HG03135 (cell line): ENCODE data around the gene KCNAB1.
"Not testable (repeated sequence)": the region's sequence is repeated elsewhere in the genome, so short reads cannot be mapped to it uniquely, and the experiment has no call there.

Experiments
- ATAC-seq: cut with Tn5 transposase; IDR thresholded peaks from one replicate; pipeline ENCODE4 v1.9.1; 2021; ENCODE audit warnings: mild to moderate bottlenecking, moderate library complexity; ENCODE audit not compliant: unreplicated experiment

The KCNAB1 gene

DNA sequence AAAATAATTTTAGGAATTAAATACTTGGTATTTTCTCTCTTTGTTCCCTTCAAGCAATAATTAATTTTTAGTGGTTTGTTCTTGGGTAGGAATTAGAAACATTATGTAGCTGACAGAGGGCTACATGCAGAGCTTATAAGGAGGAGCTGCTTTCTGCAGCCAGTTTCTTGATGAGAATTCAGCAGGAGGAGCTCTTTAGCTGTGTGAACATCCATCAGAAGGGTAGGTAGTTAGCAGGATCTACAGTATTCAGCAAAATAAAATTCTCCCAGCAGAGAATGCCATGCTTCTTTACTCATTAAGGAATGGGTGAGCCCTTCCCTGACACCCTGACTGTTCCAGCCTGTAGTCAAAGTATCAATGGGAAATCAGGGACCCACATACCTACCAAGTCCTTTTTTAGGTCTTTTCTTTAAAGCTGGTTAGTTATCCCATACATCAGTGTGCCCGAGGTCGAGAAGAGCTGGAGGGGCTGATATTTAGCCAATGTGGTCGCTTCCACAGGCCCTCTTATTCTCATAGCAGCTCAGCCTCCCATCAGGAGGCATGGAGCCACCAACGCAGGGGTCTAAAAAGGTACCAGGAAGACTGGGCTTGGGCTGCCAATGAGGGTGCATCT lies 54.0 kb downstream of the KCNAB1 start:
- no peak for ATAC-seq

- no peak for ATAC-seq
These were observed 55.2 kb downstream of the KCNAB1 start for GRCh38 chr3:156175570-156175969.

DNA sequence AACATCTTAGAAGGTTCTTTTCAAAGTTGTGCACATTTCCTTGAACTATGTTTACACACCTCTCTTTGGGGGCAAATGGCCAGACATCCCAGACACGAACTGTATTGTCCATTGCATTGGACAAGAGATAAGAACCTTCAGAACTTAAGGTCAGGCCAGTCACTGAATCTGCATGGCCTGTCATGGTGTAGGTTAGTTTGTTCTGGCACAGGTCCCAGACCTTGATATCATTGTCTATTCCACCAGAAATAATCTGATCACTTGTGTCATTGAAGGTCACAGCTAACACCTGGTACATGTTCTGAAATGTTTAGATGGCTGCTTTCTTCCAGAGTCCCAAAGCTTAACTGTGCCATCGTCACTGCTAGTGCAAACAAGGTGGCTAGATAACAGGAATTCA lies 55.7 kb downstream of the KCNAB1 start:
- ATAC-seq, result no peak

GRCh38 chr3:156176629-156177210 lies 56.3 kb downstream of the KCNAB1 start:
- no peak for ATAC-seq

GRCh38 chr3:156180077-156180476 lies 59.7 kb downstream of the KCNAB1 start:
- no peak for ATAC-seq

DNA sequence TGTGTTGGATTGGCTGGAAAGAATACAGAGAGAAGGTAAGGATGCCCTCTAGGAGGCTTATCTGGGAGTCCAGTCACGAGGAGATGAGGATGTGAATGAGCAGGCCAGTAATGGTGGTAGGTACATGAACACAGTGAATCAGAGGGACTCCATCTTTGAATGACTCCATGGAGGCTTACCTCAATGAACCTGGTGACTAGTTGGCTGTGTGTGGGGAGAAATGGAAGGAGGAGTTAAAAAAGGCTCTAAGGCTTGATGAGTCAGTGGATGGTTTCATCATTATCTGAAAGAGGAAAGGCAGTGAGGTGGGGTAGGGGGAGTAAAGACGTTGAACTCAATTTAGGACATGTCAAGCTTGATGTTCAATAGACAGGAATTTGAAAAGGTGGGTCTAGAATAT lies 61.1 kb downstream of the KCNAB1 start:
- no peak for ATAC-seq

- ATAC-seq, result no peak
These were observed 63.0 kb downstream of the KCNAB1 start for GRCh38 chr3:156183396-156183795.

- ATAC-seq, result no peak
These were observed 63.8 kb downstream of the KCNAB1 start for GRCh38 chr3:156184156-156184555.

GRCh38 chr3:156187146-156187769 lies 66.9 kb downstream of the KCNAB1 start:
- no peak for ATAC-seq

- ATAC-seq, result no peak
These were observed 68.4 kb downstream of the KCNAB1 start for GRCh38 chr3:156188757-156189156.

DNA sequence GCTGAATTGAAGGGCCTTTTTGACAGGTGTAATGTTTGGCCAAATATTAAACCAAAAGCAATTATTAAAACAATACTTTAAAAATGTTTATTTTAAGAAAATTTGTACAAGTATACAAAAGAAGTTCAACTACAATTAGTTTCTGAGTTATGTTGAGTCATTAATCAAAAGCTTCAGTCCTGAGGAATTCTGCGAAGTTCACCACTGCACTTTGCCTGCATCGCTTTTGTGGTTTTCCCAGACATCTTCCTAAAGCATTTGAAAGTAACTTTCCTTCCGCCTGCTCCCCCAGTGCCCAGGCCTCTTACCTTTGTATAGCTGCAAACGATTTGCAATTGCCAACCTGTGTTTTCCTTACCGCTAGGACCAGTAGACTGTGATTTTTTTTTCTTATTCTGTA lies 69.5 kb downstream of the KCNAB1 start:
- ATAC-seq, result no peak

DNA sequence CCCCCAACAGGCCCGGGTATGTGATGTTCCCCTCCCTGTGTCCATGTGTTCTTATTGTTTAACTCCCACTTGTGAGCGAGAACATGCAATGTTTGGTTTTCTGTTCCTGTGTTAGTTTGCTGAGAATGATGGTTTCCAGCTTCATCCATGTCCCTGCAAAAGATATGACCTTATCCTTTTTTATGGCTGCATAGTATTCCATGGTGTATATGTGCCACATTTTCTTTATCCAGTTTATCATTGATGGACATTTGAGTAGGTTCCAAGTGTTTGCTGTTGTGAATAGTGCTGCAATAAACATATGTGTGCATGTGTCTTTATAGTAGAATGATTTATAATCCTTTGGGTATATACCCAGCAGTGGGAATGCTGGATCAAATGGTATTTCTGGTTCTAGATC lies 74.6 kb downstream of the KCNAB1 start:
- not testable (repeated sequence) for ATAC-seq

GRCh38 chr3:156197152-156197551 lies 76.8 kb downstream of the KCNAB1 start:
- ATAC-seq, result not testable (repeated sequence)

GRCh38 chr3:156201411-156202405 lies 81.3 kb downstream of the KCNAB1 start:
- ATAC-seq, result no peak

- ATAC-seq, result no peak
These were observed 85.8 kb downstream of the KCNAB1 start for GRCh38 chr3:156206157-156206556.

DNA sequence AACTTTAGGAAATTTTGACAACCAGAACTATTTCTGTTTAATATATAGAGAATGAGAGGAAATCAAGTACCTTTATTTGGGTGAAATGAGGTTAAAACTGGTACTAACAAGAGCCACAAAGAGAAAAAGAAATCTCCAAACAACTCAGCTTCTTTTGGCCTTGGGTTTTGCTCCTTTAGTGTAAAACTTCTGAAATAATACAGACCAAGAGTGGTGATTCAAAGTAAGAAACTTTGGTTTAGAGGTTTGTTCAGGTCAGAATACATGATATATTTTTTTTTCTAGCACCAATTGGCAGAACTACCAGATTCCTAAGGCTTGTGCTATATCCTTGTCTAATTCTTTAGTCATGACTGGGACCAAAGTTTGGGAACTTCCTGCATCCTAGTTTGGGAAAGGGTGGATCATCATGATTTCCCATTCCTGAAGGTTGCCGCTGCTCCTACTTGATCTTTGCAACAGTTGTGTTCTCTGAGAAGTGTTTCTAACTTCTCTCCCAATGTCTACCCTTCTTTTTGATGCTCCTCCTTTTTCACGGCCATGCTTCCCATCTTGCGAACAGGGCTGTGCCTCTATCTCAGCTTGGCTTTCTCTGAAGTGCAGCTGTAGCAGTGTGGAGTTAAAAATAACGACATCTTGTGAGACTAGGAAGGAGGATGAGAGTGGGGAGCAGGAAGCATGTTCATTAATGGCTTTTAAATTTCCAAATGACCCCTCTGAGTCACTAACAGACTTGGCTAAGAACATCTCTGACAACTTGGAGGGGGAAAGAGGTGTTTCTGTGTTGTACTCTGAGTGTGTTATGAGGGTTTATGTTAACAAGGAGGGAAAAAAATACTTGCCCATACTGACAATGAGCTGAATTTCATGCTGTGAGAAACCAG lies 87.7 kb downstream of the KCNAB1 start:
- ATAC-seq, result no peak

GRCh38 chr3:156209631-156210335 lies 89.4 kb downstream of the KCNAB1 start:
- no peak for ATAC-seq

GRCh38 chr3:156211583-156211982 lies 91.2 kb downstream of the KCNAB1 start:
- ATAC-seq, result no peak

DNA sequence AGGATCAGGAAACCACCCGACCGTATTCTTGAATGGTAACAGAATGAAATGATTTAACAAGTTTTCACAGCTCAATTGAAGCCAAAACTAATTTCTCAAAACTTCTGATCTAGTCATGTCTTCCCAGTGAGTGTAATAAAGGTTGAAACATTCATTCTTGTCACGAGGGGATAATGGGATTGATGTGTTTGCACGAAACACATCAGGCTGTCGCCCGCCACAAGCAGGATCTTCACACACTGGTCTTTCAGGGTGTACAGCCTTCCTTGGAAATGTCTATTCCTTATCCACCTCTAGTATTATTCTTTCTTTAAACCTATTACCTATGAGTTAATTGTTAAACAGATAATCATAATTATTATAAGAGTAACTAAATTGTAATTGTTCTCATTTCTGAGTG lies 94.3 kb downstream of the KCNAB1 start:
- ATAC-seq, result no peak

DNA sequence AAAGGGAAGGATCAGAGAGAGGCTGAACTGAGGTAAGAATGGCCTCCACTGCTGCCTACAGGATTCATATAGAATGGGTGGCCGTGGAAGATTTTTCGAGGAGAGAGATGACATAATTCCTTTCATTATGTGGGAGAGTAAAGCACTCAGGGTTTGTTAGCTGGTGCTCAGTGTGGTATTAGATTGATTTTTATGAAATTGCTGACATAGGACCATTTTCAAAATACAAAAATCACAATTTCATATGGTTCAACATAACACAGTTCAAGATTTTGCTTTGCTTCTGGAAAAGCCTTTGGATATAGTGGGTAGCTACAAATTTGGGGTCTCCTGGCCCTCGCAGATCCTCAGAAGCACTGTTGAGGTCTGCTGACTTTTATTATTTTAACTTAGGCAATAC lies 95.4 kb downstream of the KCNAB1 start:
- ATAC-seq, result no peak
